DND-41 (cell line): ENCODE data around the gene TH.

Experiments used
- ATAC-seq: fragments of 200-7000 bp; cut with Tn5 transposase; 3 replicates; pipeline ENCODE4 v1.9.1; 2021; ENCODE audit warnings: low read depth; ENCODE audit not compliant: insufficient read depth
- DNase-seq: peaks from one replicate; pipeline ENCODE4 v3.0.0-alpha.2; 2020
- H2AFZ ChIP-seq: 2 replicates; pipeline ENCODE4 v1.6.0; 2012; ENCODE audit warnings: low read depth, low read length
- H3K27ac ChIP-seq: 2 replicates; pipeline ENCODE4 v1.5.1; 2012; ENCODE audit warnings: low read length, inconsistent platforms
- H3K27me3 ChIP-seq: fragments of 200-600 bp; sonication (generic); 2 replicates; pipeline ENCODE4 v1.6.0; 2012; ENCODE audit warnings: low read length, mild to moderate bottlenecking, inconsistent platforms; ENCODE audit not compliant: insufficient read depth, poor library complexity
- H3K36me3 ChIP-seq: 2 replicates; pipeline ENCODE4 v1.5.1; 2012; ENCODE audit warnings: low read length, inconsistent platforms; ENCODE audit not compliant: insufficient read depth
- H3K4me1 ChIP-seq: 2 replicates; pipeline ENCODE4 v1.5.1; 2012; ENCODE audit warnings: mild to moderate bottlenecking, low read length; ENCODE audit not compliant: insufficient read depth
- H3K4me2 ChIP-seq: 2 replicates; pipeline ENCODE4 v1.6.0; 2012; ENCODE audit warnings: mild to moderate bottlenecking, moderate library complexity, low read length, inconsistent platforms; ENCODE audit not compliant: insufficient read depth
- H3K4me3 ChIP-seq, 2 experiments: fragments of 200-600 bp in 1 of 2; shearing (Covaris generic) in 1 of 2; 2 replicates each; pipeline ENCODE4 v1.5.1; 2012 to 2016; ENCODE audit warnings: inconsistent platforms in 2 of 2, low read length in 2 of 2, mild to moderate bottlenecking in 2 of 2, low read depth in 1 of 2, moderate library complexity in 1 of 2
- H3K79me2 ChIP-seq: 2 replicates; pipeline ENCODE4 v1.6.0; 2012; ENCODE audit warnings: low read length, inconsistent platforms; ENCODE audit not compliant: insufficient read depth
- H3K9ac ChIP-seq: 2 replicates; pipeline ENCODE4 v1.6.0; 2012; ENCODE audit warnings: low read depth, mild to moderate bottlenecking, inconsistent platforms, low read length, moderate library complexity
- H3K9me3 ChIP-seq: 2 replicates; pipeline ENCODE4 v1.5.1; 2012; ENCODE audit warnings: low read length, moderate library complexity, mild to moderate bottlenecking, inconsistent platforms; ENCODE audit not compliant: insufficient read depth, severe bottlenecking
- H4K20me1 ChIP-seq: 2 replicates; pipeline ENCODE4 v1.6.0; 2012; ENCODE audit warnings: low read length; ENCODE audit not compliant: insufficient read depth
- CTCF ChIP-seq: IDR thresholded peaks from 2 replicates; pipeline ENCODE4 v1.5.1; 2012; ENCODE audit warnings: borderline replicate concordance, low read length, moderate library complexity, mild to moderate bottlenecking; ENCODE audit not compliant: poor library complexity, severe bottlenecking; ENCODE audit errors: extremely low read depth
- EZH2 ChIP-seq: IDR thresholded peaks from 3 replicates; pipeline ENCODE4 v1.6.1; 2012; ENCODE audit warnings: borderline replicate concordance, low read depth, mild to moderate bottlenecking, moderate library complexity, low read length, inconsistent platforms; ENCODE audit not compliant: severe bottlenecking

TH gene

GRCh38 chr11:2129308-2129698 lies 42.3 kb downstream of the TH start:
- Histone ChIP-seq H3K27me3 (peaks cover 6% of the 10 kb centered on the region), H3K4me3 (no peak overlapping the region), H3K9me3 (no peaks in the 10 kb centered on the region), H3K9ac (no peak overlapping the region), H3K36me3 (no peaks in the 10 kb centered on the region), H2AFZ (no peak overlapping the region), H3K4me1 (no peaks in the 10 kb centered on the region), H3K4me2 (no peak overlapping the region), H3K79me2 (no peaks in the 10 kb centered on the region), H4K20me1 (no peaks in the 10 kb centered on the region; the same call in 1 of the 2 replicates), H3K27ac (no peak overlapping the region)
- no peak for ATAC-seq
- DNase-seq, result no peak
- TF ChIP-seq CTCF, result no peak
- TF ChIP-seq EZH2, result no peak

- no peaks in the 10 kb centered on the region for H3K9me3 ChIP-seq
- H3K4me3 ChIP-seq, result no peak overlapping the region
- no peak for DNase-seq
- ATAC-seq, result no peak
- H3K4me1 ChIP-seq, result no peaks in the 10 kb centered on the region
- H3K4me2 ChIP-seq, result no peak overlapping the region
- no peaks in the 10 kb centered on the region; the same call in 1 of the 2 replicates for H4K20me1 ChIP-seq
- H2AFZ ChIP-seq, result no peak overlapping the region
- TF ChIP-seq EZH2, result no peak
- no peak for TF ChIP-seq CTCF
- H3K27ac ChIP-seq, result no peak overlapping the region
- H3K36me3 ChIP-seq, result no peaks in the 10 kb centered on the region
- H3K79me2 ChIP-seq, result no peaks in the 10 kb centered on the region
- H3K9ac ChIP-seq, result no peak overlapping the region
- H3K27me3 ChIP-seq, result peaks cover 3% of the 10 kb centered on the region
Observed at GRCh38 chr11:2128511-2129307, 42.9 kb downstream of the TH start.

GRCh38 chr11:2128130-2128510 lies 43.5 kb downstream of the TH start:
- Histone ChIP-seq H3K79me2 (no peaks in the 10 kb centered on the region), H3K27me3 (no peaks in the 10 kb centered on the region), H3K4me3 (no peak overlapping the region), H2AFZ (no peak overlapping the region), H3K27ac (no peak overlapping the region), H4K20me1 (no peaks in the 10 kb centered on the region; the same call in 1 of the 2 replicates), H3K4me2 (no peak overlapping the region), H3K36me3 (no peaks in the 10 kb centered on the region), H3K4me1 (no peaks in the 10 kb centered on the region), H3K9ac (no peak overlapping the region), H3K9me3 (no peaks in the 10 kb centered on the region)
- no peak for ATAC-seq
- TF ChIP-seq EZH2, result no peak
- no peak for TF ChIP-seq CTCF
- no peak for DNase-seq
